Astrocyte (in vitro differentiated cells and primary cell): ENCODE data around the gene CCR5AS.
"Not testable (repeated sequence)": the region's sequence is repeated elsewhere in the genome, so short reads cannot be mapped to it uniquely, and the experiment has no call there.

Experiments used
- EZH2 ChIP-seq: IDR thresholded peaks from 2 replicates; pipeline ENCODE4 v1.6.1; 2012; ENCODE audit warnings: mild to moderate bottlenecking, low read length, inconsistent platforms; ENCODE audit not compliant: insufficient read depth
- TF ChIP-seq, protein P1 (sequence below): IDR thresholded peaks from 2 replicates; pipeline ENCODE4 v1.5.1; 2011; ENCODE audit warnings: low read depth, mild to moderate bottlenecking, inconsistent platforms, low read length, moderate library complexity; ENCODE audit not compliant: insufficient read depth

DNA sequence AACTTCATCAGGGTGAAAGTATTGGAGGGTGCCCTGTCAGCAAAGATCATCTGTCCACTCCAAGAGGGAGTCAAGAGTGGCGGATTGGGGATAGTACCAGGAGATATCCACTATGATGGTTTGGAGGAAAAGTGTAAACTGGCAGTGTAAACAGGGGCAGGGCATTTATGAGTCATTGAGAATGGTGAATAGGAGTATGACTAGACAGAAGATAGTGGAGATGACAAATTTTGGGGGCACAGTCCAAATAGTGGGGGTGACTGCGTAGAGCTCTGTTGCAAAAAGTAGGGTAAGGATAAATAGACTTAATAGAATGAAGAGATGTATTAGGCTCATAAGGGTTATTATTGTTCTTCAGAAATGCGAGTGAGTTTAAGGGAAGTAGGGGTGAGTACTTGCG is 18.0 kb downstream of the CCR5AS start:
- TF ChIP-seq, protein P1, sequence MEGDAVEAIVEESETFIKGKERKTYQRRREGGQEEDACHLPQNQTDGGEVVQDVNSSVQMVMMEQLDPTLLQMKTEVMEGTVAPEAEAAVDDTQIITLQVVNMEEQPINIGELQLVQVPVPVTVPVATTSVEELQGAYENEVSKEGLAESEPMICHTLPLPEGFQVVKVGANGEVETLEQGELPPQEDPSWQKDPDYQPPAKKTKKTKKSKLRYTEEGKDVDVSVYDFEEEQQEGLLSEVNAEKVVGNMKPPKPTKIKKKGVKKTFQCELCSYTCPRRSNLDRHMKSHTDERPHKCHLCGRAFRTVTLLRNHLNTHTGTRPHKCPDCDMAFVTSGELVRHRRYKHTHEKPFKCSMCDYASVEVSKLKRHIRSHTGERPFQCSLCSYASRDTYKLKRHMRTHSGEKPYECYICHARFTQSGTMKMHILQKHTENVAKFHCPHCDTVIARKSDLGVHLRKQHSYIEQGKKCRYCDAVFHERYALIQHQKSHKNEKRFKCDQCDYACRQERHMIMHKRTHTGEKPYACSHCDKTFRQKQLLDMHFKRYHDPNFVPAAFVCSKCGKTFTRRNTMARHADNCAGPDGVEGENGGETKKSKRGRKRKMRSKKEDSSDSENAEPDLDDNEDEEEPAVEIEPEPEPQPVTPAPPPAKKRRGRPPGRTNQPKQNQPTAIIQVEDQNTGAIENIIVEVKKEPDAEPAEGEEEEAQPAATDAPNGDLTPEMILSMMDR, result not testable (repeated sequence)
- TF ChIP-seq EZH2, result not testable (repeated sequence)
